Stimulated activated CD4-positive, alpha-beta T cell treated with anti-CD3 and anti-CD28 coated beads, TNF-alpha, amount 100 ng/mL, for 4 hours (primary cell): ENCODE data around the gene PDZRN4.

Source experiments
- DNase-seq, 3 experiments: peaks; one replicate each; pipeline ENCODE4 v3.0.0-alpha.2; 2020; ENCODE audit warnings: low read depth in 3 of 3

PDZRN4 gene

DNA sequence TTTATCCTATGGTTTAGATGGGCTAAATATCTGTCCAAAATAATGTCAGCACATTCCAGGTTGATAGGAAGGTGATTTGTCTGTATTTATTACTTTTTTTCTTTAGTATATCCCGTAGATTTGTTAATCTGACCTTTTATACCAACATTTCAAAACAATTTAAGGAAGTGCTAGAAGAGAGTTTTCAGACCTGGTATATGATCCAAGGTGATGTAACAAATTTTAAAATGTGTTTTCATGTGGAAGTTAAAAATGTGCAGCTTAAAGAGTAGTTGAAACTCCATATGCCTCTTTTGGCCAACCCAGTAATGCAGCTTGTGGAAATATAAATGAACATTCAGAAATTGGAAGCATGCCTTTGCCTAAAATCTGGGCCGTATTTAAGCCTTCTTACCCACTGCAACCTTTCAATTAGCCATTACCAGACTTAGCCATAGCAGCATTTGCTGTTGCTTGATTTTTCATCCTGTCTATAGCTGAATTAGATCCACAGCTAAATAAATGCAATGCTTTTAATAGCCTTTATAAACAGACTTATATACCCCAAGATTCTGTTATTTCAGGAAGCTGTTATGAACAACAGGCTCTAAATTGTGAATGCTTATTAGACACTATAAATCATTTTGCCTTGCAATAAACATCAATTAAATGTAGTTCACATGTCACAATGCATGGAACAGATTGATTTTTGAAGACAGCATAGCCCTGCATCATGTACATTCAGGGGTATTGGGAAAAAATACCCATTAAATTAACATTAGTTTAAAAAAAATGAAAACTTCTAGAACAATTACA is 271.2 kb downstream of the PDZRN4 start:
- no peak for DNase-seq

DNA sequence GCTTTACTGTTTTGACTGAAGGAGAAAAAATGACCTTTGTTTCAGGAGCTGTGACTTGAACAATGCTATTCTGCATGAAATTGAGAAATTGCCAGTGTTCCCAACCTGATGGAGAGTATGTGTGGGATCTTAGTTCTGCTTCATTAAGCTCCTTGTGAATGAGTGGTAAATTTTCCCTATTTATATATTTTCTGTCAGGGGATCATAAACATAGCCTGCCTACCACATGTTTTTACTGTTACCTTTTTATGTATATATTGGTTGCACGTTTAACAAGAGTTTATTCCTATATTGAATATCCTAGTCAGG is 271.7 kb downstream of the PDZRN4 start:
- no peak for DNase-seq

DNA sequence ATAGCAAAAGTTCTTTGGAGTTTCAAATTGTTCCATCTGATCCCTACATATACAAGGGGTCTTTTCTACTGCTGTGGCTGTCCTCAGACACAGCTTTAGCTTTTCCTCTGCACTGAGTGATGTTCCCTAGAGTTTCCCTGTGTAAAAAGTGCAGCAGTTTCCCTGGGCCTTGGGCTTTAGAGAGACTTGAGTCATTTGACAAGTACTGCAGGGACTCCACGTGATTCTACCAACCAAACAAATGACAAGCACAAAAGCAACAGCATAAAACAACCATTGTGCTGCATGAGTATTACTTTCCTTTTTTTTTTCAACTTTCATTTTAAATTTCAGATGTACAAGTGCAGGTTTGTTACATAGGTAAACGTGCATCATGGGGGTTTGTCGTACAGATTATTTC is 272.8 kb downstream of the PDZRN4 start:
- no peak for DNase-seq

DNA sequence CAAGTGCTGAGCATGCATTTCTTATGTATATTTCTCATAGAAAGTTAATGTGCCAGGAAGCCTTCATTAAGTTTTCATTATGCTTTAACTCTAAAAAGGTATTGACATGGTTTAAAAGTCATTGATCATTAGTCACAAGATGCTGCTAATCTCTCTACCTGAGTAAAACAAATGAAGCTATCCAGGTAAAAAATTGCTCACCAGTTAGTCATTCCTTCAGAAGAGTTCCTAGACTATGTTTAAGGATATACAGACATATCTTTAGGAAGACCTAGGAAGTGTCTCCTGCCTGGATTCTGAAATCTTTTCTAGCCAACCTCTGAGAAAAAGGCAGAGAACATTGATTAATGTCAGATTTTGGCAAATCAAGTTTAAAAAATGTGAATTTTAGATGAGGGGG is 274.2 kb downstream of the PDZRN4 start:
- DNase-seq = no peak

DNA sequence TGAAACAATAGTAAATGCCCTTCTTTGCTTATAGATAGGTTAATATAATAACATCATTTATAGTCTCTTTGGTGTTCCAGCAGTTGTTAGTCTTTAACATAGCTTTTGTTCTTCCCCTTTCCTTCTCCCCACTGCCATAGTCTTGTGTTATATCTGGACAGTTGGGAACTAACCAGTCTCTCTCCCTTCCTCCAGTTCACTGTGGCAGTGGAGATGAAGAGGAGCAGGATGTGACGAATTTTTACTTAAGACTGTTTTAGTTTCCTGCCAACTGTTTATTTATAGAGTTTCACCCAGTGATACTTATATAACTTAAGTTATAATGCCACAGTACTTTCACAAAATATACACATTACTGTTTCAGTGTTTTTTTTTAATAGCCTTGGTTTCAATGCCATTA is 277.4 kb downstream of the PDZRN4 start:
- DNase-seq = no peak

DNA sequence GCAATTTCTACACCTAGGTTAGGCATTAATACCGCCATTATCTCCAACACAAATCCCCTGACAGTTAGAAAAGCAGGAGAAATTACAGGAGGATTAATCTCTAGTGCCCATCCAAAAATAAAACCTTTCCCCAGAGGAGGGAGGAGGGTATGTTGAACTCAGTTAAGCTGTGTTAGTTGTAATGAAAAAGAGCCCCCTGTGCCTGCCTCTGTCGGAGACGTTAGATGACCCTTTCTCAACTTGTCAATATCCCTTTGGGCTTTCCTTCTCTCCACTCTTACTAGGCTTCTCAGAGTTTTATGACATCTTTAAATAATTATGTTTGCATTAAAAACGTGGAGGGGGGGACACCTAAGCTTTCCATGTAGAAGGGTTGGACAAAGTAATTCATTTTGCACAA is 278.2 kb downstream of the PDZRN4 start:
- DNase-seq = no peak

DNA sequence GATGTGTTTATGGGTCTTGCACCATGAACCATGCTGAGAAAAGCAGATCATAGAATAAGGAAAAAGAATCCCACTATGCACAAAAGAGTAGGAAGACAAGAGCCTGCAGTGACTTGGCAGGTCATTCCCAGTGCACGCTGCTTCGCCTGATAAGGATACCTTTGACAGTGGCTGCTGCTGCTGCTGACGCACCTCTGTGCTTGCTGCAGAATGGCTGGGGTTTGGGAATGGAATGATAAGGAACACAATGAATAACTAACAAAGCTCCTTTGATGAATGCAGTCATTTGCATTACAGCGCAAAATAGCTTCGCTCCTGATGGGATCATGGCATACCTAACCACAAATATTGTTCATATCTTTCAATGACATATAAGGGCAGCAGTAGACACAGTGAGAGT is 278.7 kb downstream of the PDZRN4 start:
- DNase-seq = no peak

DNA sequence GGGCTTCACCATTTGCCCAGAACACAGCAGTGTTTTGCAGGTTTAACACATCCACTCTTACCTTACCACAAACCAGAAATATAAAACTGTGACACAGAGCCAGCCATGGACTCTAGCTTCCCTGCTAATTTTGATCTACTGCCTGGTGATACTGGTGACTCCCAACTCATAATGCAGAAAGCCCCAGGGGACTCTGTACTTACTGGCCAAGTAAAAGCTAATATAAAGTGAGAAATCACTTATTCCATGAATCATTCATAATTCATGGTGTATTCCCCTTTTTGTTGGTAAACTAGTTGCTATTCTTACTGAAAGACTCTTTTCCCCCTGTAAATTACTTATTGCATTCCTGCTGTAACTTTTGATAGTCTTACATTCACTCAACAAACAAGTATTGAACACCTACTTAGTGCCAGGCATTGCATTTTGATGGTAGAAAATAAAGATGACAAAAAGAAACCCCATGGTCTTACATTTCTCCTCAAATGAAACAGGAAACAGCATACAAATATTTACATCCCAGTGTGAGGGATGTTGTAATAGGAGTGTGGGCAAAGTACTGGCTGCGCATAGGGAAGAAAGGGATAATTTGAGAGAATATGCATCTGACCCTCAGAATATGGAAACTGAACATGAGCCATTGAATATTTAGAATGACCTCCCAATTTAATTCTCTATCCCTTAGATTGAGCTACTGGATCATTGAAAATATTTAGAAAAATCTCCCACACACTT is 279.6 kb downstream of the PDZRN4 start:
- DNase-seq = no peak

DNA sequence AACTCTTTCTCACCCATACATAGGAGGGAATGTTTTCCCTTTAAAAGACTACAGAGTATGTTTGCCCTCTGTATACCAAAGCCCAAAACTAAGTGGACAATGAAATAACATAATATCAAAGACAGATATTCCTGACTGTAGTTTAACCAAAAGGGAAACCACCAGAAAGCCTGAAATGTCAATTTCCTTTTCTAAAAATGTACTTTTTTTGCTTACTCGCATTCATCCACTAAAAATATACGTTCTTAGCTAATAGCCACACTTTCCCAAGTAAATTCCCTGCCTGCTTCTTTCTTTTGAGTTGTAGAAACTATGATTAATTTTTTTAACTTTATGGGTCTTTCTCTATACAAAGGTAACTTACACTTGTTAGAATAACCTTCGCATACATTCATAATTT is 280.2 kb downstream of the PDZRN4 start:
- DNase-seq = no peak

DNA sequence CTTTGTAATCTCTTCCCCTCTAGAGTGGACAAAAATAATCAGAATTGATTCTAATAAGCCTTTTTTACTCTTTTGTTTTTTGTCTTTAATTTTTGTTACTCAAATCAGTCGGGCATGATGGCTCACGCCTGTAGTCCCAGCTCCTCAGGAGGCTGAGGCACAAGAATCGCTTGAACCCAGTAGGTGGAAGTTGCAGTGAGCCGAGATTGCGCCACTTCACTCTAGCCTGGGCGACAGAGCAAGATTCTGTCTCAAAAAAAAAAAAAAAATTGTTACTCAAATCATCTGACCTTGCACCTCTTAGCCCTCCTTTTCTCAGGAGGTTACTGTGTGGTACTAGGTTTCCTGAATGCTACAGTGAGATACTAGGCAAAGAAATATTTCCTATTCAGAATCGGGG is 280.6 kb downstream of the PDZRN4 start:
- no peak for DNase-seq

DNA sequence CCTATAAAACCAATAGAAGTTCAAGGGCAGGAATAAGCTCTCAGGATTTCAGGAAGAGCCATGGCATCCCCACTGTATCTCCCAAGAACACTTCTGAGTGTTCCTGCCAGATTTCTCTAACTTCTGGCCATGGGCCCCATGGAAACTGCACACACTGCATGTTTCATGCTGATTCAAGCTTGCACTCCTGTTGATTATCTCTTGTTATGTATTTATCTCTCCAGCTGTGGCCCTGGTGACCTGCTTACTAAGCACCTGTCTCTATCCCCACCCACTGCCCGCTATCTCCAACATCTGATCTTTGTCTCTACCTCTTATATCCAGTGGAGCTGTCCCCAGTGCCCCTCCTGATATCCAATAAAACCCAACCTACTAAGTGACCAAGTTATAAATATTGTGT is 285.3 kb downstream of the PDZRN4 start:
- DNase-seq = no peak

DNA sequence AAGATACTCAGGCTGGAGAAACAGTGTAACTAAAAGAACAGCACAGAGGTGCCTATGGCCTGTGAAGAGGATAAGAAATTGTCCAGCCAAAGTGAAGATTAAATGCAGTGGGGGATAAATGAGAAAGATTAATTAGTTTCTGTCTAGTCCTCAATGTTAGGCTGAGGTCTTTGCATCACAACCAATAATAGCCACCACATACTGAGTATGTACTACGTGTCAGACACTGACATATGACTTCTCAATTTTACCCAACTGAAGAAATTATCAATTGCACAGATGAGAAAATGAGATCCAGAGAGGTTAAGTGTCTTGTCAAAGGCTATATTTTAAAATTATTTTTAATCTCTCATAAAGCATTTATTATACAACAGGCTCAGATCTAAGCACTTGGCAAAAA is 285.9 kb downstream of the PDZRN4 start:
- no peak for DNase-seq

DNA sequence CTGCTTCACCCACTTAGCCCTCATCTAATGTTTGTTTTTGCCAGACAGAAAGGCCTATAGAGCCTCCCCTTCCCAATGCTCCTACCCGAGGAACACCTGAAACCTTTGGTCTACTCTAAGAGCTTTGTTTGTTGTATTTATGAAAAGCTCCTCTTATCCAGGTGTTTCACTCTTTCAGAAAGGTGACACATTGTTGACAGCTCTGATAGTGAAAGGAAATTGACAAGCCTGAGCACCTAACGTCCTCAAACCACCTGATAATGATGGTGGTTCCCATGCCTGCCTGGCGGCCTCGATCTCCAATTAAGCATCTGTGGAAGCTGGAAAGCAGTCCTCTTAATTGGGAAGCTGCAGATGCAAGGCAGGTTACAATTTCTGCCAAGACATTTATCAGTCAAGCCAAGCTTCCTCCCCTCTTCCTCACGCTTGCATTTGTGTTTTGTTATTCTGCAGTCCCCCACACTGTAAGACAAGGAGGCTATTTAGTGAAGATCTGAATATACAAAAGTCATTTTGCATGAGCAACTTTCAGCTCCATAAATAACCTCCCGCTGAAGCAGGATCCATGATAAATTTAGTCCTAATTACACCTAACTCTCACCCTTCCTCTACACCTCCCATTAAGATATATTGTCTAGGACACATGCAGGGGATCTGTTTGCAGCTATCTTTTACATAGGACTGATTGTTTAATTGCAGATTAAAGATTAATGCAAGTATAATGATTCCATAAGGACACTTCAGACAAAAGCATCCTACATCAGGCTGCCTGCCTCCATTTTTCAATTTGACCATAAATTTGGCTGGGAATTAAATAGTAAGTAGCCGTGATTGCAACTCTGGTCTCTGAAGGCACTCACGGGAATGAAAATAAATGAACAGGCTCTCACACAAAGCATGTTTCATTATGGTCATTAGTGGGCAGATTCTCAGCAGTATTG is 288.6 kb downstream of the PDZRN4 start:
- no peak for DNase-seq

DNA sequence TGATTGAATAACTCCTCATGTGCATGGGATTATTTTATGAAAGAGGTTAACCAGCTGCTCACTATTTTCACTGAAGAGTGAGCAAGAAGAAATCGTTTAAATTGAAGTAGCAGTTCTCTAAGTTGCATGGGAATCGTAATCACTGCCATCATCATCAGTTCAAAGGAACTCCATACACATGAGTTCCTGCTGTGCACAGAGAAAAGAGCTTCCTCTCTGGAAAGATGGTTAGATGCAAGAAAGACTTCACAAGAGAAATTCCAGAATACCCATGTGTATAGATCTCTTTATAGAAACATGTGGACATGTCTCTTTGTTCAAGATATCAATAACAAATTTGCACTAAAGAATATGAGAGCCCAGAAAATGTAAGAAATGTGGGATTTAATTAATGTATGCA is 291.3 kb downstream of the PDZRN4 start:
- no peak for DNase-seq

DNA sequence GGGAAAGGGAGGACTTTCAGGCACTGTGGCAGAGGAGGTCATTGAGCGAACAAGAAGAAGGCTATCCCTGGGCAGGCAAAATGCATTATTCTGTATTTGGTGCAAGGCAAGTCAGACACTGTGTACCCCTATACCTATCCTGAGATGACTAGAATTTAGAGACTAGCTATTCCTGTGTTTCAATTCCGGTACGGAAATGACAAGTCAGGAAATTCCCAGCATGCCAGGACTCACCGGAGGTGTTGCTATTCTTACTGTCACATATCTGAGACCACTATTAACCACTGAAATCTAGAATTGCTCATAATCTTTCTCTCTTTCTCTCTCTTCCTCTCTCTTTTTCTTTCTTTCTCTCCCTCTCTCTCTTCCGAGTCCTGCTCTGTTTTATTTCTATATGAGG is 297.1 kb downstream of the PDZRN4 start:
- no peak for DNase-seq

DNA sequence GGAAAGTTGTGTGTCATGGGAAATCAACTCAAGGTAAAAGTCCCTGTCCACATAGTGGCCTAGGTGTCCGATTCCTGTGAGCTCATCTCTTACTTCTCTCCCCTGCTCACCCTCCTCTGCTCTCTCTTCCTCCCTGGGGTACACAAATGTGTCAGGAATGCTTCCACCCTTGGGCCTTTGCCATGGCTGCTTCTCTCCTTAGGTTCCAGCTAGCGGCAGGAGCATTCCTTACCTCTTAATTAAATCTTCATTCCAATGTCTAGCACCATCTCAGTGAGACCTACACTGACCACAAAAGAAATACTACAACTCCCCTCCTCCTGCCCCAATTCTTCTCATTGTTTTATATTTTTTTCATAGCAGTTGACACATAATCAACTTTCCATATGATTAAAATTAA is 298.6 kb downstream of the PDZRN4 start:
- DNase-seq = no peak

DNA sequence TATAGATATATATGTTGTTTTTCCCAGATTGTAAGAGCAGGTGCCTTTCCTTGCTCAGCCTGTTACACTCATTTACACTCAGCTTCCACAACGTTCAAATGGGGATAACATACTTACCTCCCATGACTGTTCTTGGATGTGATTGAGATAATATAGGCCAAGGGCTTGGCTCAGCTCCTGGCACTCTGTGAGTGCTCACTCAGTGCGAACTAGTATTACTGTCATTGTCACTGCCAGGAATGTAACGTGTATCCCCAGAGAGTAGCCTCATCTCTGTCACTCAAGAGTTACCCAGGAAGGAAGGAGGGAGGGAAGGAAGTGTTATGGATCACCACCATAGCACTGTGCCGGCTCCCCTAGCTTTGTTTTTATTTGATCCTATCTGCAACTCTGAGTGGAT is 307.9 kb downstream of the PDZRN4 start:
- DNase-seq = no peak

DNA sequence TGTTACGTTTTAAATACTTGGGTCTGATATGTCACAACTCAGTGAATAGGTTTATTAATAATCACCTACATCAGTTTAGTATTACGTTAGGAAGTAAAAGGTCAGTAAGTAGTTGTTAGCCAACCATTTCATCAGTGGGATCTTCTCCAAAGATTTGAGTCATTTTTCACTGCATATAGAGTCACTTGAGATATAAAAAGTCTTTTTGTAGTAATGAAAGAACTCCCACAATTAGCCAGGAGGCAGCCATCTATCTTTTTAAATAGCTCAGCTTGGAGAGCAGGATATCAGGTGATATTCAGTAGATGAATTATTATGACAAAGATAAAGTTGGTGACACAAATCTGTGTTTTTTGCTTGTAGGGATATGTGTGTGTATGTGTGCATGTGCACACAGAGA is 309.3 kb downstream of the PDZRN4 start:
- no peak for DNase-seq

DNA sequence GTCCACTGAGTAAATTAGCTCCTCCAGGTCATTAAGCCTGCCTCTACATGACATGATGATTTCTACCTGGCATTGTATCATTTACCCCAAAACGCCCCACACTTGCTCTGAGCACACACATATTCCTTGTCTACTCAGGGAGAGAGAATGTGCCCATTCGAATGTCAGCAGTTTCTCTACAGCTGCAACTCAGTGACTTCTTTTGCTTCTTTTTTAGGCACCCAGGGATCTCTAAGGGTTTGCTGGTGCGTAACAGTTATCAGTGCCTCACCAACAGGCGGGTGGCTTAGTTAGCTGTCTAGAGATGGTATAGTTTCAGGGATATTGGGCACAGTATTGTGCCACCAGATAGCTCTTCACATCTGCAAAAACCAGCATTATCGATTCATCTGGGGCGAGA is 316.9 kb downstream of the PDZRN4 start:
- DNase-seq = no peak

DNA sequence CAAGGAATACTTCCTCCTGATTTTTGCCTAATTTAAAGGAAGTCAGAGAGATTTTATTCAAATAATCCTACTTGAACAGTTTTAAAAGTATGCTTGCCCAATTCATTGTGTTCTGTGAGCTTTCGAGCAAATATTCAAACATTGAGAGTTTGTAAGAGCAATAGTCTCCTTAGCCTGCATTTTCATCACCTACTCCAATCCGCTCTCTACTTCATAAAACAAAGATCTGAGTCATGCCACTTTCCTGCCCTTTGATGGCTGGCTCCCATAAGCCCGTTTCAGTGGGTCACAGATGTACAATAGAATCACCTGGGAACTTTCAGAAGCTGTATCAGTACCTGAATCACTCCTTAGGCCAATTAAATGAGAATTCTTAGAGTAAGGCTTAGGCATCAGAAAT is 319.2 kb downstream of the PDZRN4 start:
- DNase-seq = no peak

DNA sequence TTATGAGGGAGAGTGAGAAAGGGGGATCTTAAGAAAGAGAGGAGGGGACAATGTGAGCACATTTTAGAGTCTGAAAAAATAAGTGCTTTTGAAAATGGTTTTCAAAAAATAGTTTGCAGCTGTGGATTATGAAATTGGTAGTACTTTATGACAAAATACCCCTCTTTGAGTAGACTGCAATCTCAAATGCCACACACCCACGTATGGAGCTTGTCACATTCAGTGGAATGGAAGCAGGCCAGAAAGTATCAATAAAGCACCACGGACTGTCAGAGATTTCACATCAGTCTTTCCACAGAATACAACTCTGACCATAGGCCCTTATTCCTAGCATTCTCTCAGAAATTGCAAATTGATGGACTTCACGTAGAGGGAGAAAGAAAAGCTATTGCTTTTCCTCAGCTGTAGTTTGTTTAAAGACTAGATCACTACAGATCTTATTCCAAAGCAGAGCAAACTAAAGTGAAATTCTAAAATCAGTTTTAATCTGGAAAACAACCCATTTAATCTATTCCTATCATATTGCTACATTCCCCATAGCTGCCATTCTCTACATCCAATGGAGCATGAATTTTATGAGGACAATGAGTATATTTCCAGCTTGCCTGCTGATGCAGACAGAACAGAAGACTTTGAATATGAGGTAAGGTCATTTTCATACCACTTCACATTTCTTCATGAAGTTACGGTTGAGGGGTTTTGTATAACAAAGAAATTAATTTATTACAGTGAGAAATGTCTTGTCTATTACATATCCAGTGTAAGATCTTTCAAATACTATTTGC is 321.3 kb downstream of the PDZRN4 start:
- DNase-seq = no peak

DNA sequence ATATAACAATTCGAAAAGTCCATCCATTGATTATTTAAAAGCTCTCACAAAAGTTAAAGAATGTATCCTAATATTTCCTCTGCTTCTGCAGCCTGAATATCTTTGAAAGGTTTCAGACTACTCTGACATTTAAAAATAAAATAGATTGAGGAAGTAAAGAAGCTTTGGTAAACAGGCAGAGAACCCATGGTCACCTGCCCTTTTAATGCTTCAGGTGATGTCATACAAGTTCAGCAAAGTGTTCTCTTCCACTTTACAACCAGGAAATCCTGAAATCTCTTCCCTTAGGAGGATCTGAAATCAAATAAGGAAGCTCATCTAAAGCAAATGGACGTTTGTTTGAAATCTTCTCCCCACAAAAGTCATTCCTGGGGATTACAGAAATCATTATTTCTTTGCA is 322.4 kb downstream of the PDZRN4 start:
- no peak for DNase-seq
